Gastrocnemius medialis (tissue), 4 donors: ENCODE data around the gene RALY.

ENCODE experiments used
- CTCF ChIP-seq, 5 experiments: fragments of 450-650 bp in 3 of 5; fragments of 200-600 bp in 2 of 5; sonication (generic) in 2 of 5; IDR thresholded peaks in 4 of 5; conservative IDR thresholded peaks in 1 of 5; 1 replicate in 4 of 5; 2 replicates in 1 of 5; pipeline ENCODE4 v1.5.1; 2016 to 2019; ENCODE audit warnings: antibody characterized with exemption in 5 of 5, mild to moderate bottlenecking in 3 of 5, moderate library complexity in 3 of 5
- POLR2A ChIP-seq, 2 donors: fragments of 450-650 bp; IDR thresholded peaks; one replicate each; pipeline ENCODE4 v1.6.1; 2017; ENCODE audit warnings: antibody characterized with exemption in 2 of 2, mild to moderate bottlenecking in 2 of 2, moderate library complexity in 2 of 2

GRCh38 chr20:33995053-33995831 is 1.5 kb downstream of the RALY start:
- TF ChIP-seq POLR2A (IDR thresholded peaks at IDR 0.05) (no peak), CTCF (IDR thresholded peaks at IDR 0.05 in 4 of 5, conservative IDR thresholded peaks at IDR 0.05 in 1 of 5) (no peak)
